Spleen (tissue), 11 donors: ENCODE data around the gene TIMM50. TPM values are rescaled to one million over a fixed set of nuclear protein-coding genes. Genes with fewer than 3 reads are reported as not detected.

Experiments used
- DNase-seq: peaks from one replicate; pipeline ENCODE4 v3.0.0-alpha.2; 2020
- H3K27ac ChIP-seq, 8 donors: fragments of 200-600 bp; sonication (generic) in 7 of 8; 1 replicate in 4 of 8; 2 replicates in 4 of 8; pipeline versions ENCODE4 v1.5.0 to v1.8.0; 2016 to 2021; ENCODE audit warnings: inconsistent platforms in 4 of 8, mild to moderate bottlenecking in 4 of 8, moderate library complexity in 1 of 8
- H3K27me3 ChIP-seq, 7 donors: fragments of 200-600 bp; sonication (generic) in 6 of 7; replicated peaks in 1 of 7; 1 replicate in 4 of 7; 2 replicates in 3 of 7; pipeline versions ENCODE4 v1.5.0 to v1.8.0; 2016 to 2021; ENCODE audit warnings: inconsistent platforms in 3 of 7, mild to moderate bottlenecking in 1 of 7
- H3K36me3 ChIP-seq, 6 donors: fragments of 200-600 bp; sonication (generic) in 5 of 6; 1 replicate in 4 of 6; 2 replicates in 2 of 6; pipeline versions ENCODE4 v1.5.0 to v1.8.0; 2016 to 2021; ENCODE audit warnings: inconsistent platforms in 2 of 6
- H3K4me1 ChIP-seq, 6 donors: fragments of 200-600 bp; sonication (generic) in 5 of 6; 1 replicate in 3 of 6; 2 replicates in 3 of 6; pipeline versions ENCODE4 v1.5.0 to v1.8.0; 2016 to 2021; ENCODE audit warnings: inconsistent platforms in 3 of 6
- H3K4me3 ChIP-seq, 8 donors: fragments of 200-600 bp; sonication (generic) in 7 of 8; 1 replicate in 4 of 8; 2 replicates in 4 of 8; pipeline versions ENCODE4 v1.5.0 to v1.8.0; 2016 to 2021; ENCODE audit warnings: inconsistent platforms in 4 of 8, mild to moderate bottlenecking in 4 of 8, moderate library complexity in 2 of 8
- H3K9me3 ChIP-seq, 8 donors: fragments of 200-600 bp; sonication (generic) in 7 of 8; 1 replicate in 4 of 8; 2 replicates in 4 of 8; pipeline versions ENCODE4 v1.5.0 to v1.8.0; 2016 to 2021; ENCODE audit warnings: inconsistent platforms in 4 of 8
- POLR2A ChIP-seq, 3 donors: fragments of 450-650 bp; IDR thresholded peaks; one replicate each; pipeline ENCODE4 v1.5.1; 2017; ENCODE audit warnings: antibody characterized with exemption in 3 of 3, mild to moderate bottlenecking in 1 of 3
- POLR2AphosphoS5 ChIP-seq, 3 donors: sonication (generic); formaldehyde crosslinking; IDR thresholded peaks; one replicate each; pipeline ENCODE4 v1.5.1; 2017; ENCODE audit warnings: antibody characterized with exemption in 3 of 3
- WGBS, 5 donors: extraction: QIAGEN DNeasy Blood & Tissue Kit in 3 of 5; methylation state at CpG; one replicate each; pipeline versions ENCODE4 v1.1.5 to v1.1.7; 2013 to 2018; 5-methylcytosine and 5-hydroxymethylcytosine counted together
- intact Hi-C: fragments of 100-400 bp; cut with DNase I; formaldehyde crosslinking; loops from one replicate; pipeline ENCODE4 v1.15.0; 2023; ENCODE audit warnings: low total_unique reads
- polyA plus RNA-seq, 3 donors: library from polyadenylated mRNA; stranded (reverse); fragments of 200-250 nt; gene quantifications; one replicate each; pipeline ENCODE4 v1.2.1, GENCODE V29; 2013
- total RNA-seq, 7 donors: library from RNA; depleted of rRNA in 3 of 7; stranded (reverse); fragments of >200 nt in 3 of 7; fragmentation: NEBNext Ultra II Directional in 4 of 7; extraction: Animal tissue kit (Norgen Biotek cat#: 25700) in 4 of 7; gene quantifications; one replicate each; pipeline versions ENCODE4 v1.1.0 to v1.2.1, GENCODE V29; 2016 to 2021
- TF ChIP-seq, protein P1 (sequence below), 11 experiments: fragments of 200-600 bp in 7 of 11; fragments of 450-650 bp in 4 of 11; sonication (generic) in 4 of 11; IDR thresholded peaks in 8 of 11; conservative IDR thresholded peaks in 3 of 11; 1 replicate in 7 of 11; 2 replicates in 4 of 11; pipeline versions ENCODE4 v1.4.0 to v1.8.0; 2016 to 2021; ENCODE audit warnings: antibody characterized with exemption in 11 of 11, inconsistent platforms in 4 of 11, mild to moderate bottlenecking in 1 of 11
- donor health status: healthy with polysubstance abuse.
- donor health status: DM: no; HTN: no; CAD: no; lungs with moderate emphysema.
- donor health status: DM: no; HTN: no; CAD: no.
- donor health status: Bipolar disorder and iron deficiency.
- donor health status: healthy.
- donor health status: DM: no; HTN: no; CAD: no.
- donor health status: DM: yes; HTN: yes; CAD: no.

The TIMM50 gene
- total and polyA plus RNA-seq, 10 donors: 30.3 to 51.5 (median 41.3) TPM

GRCh38 chr19:39497701-39497995 is 17.0 kb downstream of the TIMM50 start:
- H3K27me3 ChIP-seq: peaks cover 3 to 74% (median 40%) of the 10 kb centered on the region in 7 donors
- intact Hi-C loops: no loop called here
- WGBS, 5 donors: 0 to 1% (median 0%) methylated on average over 6 to 7 of the region's 7 CpGs; no CpG with 5 or more reads in 1 of the 5 donors
- H3K27ac ChIP-seq: no peak overlapping the region
- TF ChIP-seq, protein P1, sequence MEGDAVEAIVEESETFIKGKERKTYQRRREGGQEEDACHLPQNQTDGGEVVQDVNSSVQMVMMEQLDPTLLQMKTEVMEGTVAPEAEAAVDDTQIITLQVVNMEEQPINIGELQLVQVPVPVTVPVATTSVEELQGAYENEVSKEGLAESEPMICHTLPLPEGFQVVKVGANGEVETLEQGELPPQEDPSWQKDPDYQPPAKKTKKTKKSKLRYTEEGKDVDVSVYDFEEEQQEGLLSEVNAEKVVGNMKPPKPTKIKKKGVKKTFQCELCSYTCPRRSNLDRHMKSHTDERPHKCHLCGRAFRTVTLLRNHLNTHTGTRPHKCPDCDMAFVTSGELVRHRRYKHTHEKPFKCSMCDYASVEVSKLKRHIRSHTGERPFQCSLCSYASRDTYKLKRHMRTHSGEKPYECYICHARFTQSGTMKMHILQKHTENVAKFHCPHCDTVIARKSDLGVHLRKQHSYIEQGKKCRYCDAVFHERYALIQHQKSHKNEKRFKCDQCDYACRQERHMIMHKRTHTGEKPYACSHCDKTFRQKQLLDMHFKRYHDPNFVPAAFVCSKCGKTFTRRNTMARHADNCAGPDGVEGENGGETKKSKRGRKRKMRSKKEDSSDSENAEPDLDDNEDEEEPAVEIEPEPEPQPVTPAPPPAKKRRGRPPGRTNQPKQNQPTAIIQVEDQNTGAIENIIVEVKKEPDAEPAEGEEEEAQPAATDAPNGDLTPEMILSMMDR (IDR thresholded peaks at IDR 0.05 in 8 of 11, conservative IDR thresholded peaks at IDR 0.05 in 3 of 11): peak in 1 of 11 experiments; percentile 40
- TF ChIP-seq POLR2AphosphoS5 (IDR thresholded peaks at IDR 0.05): no peak
- H3K36me3 ChIP-seq: no peaks in the 10 kb centered on the region
- no peak for DNase-seq
- no peaks in the 10 kb centered on the region for H3K9me3 ChIP-seq
- peak overlapping the region in 4 of 8 donors; percentile 25 to 65 (median 30) for H3K4me3 ChIP-seq
- H3K4me1 ChIP-seq: peaks cover 14 to 26% (median 23%) of the 10 kb centered on the region in 6 donors

DNA sequence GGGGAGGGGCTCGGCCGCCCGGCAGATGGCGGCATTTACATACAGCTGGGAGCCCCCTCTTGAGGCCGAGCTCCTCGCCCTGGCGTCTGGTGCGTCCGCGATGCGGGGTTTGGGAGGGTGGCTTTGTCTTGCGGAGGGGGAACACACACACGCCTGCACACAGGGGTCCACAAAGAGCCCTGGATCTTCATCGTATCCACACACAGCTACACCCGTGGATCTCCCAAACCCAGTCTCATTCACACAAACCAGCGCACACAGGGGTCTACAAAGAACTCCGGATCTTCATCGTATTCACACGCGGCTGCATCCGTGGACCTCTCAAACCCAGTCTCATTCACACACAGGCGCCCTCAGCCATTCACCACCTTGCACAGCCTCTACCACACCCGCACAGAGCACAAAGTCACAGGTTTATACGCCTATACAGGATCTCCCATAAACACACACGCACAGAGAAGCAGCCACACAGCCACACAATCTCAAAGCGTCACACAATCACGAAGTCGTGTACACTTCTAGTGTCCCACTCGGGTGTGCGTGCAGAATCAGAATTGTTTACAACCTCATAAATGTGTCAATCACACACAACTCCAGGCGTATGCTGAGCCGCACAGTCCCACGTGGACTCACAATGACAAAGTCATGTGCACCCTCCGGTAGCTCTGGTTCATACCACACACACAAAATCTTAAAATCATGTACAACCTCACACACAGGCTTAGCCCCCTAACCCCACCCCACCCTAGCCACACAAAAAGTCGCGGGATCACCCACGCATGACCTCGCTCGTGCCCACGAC is 17.6 kb downstream of the TIMM50 start:
- Histone ChIP-seq H3K9me3 (no peaks in the 10 kb centered on the region), H3K4me1 (peaks cover 14 to 32% (median 28%) of the 10 kb centered on the region in 6 donors), H3K4me3 (peak overlapping the region in 6 of 8 donors; percentile 22 to 65 (median 26)), H3K27ac (no peak overlapping the region), H3K36me3 (no peaks in the 10 kb centered on the region), H3K27me3 (peaks cover 3 to 79% (median 45%) of the 10 kb centered on the region in 7 donors)
- intact Hi-C loops: no loop called here
- WGBS, 5 donors: 1 to 2% (median 1%) methylated on average over 38 to 40 of the region's 40 CpGs
- TF ChIP-seq, protein P1 (IDR thresholded peaks at IDR 0.05 in 8 of 11, conservative IDR thresholded peaks at IDR 0.05 in 3 of 11): peak in 4 of 11 experiments; percentile 19 to 40 (median 35)
- TF ChIP-seq POLR2A (IDR thresholded peaks at IDR 0.05): no peak
- peak in 1 of 3 donors; percentile 30 for TF ChIP-seq POLR2AphosphoS5 (IDR thresholded peaks at IDR 0.05)
- no peak for DNase-seq

DNA sequence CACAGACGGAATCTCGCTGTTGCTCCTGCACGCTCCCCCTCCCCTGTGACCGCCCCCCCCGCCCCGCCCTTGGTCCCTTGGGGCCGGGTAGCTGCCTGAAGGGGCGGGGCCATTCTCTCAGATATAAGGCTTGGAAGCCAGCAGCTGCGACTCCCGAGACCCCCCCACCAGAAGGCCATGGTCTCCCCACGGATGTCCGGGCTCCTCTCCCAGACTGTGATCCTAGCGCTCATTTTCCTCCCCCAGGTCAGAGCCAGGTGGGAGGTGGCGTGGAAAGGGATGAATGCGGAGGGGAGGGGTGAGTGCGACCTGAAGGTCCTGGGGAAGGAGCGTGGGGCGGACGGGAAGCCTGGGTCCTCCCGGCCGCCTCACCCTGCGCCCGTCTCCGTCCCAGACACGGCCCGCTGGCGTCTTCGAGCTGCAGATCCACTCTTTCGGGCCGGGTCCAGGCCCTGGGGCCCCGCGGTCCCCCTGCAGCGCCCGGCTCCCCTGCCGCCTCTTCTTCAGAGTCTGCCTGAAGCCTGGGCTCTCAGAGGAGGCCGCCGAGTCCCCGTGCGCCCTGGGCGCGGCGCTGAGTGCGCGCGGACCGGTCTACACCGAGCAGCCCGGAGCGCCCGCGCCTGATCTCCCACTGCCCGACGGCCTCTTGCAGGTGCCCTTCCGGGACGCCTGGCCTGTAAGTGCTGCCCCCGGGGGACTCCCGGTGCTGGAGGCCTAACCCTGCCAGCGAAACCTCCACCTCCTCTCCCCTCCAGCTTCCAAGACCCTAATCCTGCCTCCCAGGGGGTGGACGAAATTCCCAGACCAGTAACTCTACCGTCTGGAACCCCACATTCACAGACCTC is 18.4 kb downstream of the TIMM50 start, which contains the start of gene DLL3:
TSS of gene DLL3 (plus strand) at position 150 of the 845 bp plus-strand sequence. CDS start at position 178, 28 bp downstream.
- DNase-seq: peak; percentile 73
- intact Hi-C loops: no loop called here
- 2 to 3% (median 2%) methylated on average over 52 to 60 of the region's 60 CpGs for WGBS, 5 donors

More for the DNA sequence above, 18.4 kb downstream of the TIMM50 start, which contains the start of gene DLL3:
- Histone ChIP-seq H3K36me3 (no peaks in the 10 kb centered on the region), H3K4me3 (peak within 1 kb of the TSS in 7 of 8 donors; percentile 20 to 65 (median 26)), H3K4me1 (peaks cover 14 to 33% (median 28%) of the 10 kb centered on the region in 6 donors), H3K27me3 (peaks cover 3 to 88% (median 54%) of the 10 kb centered on the region in 7 donors), H3K27ac (no peak within 1 kb of the TSS), H3K9me3 (no peaks in the 10 kb centered on the region)
- no peak for TF ChIP-seq POLR2AphosphoS5 (IDR thresholded peaks at IDR 0.05)
- TF ChIP-seq POLR2A (IDR thresholded peaks at IDR 0.05): no peak
- TF ChIP-seq, protein P1 (IDR thresholded peaks at IDR 0.05 in 8 of 11, conservative IDR thresholded peaks at IDR 0.05 in 3 of 11): no peak
